ENCODE measurements around the gene SIRT5. TPM values are rescaled to one million over a fixed set of nuclear protein-coding genes. Genes with fewer than 3 reads are reported as not detected.

Gene SIRT5
- total and polyA plus RNA-seq, 4 donors = 5.9 to 11.3 (median 8.0) TPM

DNA sequence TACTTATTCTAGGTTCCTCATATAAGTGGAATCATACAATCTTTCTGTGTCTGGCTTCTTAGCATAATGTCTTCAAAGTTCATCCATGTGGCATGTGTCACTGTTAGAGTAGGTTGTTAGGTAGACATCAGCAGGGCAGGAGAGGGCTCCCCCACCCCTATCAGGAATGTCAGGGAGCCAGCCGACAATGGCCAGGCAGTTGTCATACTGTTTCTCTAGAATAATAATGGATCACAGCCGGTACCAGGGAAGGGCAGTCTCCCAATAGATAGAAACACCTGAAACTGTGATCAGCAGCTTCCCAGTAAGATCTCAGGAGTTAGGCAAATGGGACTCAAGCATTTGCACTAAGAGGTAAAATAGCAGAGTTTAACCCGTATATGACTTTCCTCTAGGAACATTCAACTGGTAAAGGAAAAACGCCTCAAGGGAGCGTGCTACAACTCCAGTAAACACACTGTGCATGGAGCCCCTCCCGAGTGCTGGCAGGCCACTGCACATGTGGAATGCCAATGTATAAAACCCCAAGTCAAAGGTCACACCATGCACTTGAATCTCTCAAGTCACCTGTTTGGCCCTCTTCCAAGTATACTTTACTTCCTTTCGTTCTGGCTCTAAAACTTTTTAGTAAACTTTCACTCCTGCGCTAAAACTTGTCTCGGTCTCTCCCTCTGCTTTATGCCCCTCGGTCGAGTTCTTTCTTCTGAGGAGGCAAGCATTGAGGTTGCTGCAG, 29.8 kb upstream of the SIRT5 start:
- H3K9ac ChIP-seq (ENCODE audit: insufficient read depth in 1 of 2, low read length in 2 of 2) = no peak overlapping the region
- H3K4me1 ChIP-seq (ENCODE audit: control insufficient read depth in 5 of 5, insufficient read depth in 5 of 5, low read length in 5 of 5) = no peaks in the 10 kb centered on the region
- 88 to 90% methylated on average over 11 of the region's 11 CpGs for WGBS, 2 donors
- no peaks in the 10 kb centered on the region for H3K36me3 ChIP-seq (ENCODE audit: control insufficient read depth in 4 of 4, insufficient read depth in 4 of 4, low read length in 4 of 4)
- H3K27me3 ChIP-seq (ENCODE audit: control insufficient read depth in 3 of 3, insufficient read depth in 3 of 3, low read length in 2 of 3) = no peaks in the 10 kb centered on the region
- no peak overlapping the region for H3K4me3 ChIP-seq
- no peaks in the 10 kb centered on the region for H3K9me3 ChIP-seq (ENCODE audit: control insufficient read depth in 4 of 4, insufficient read depth in 3 of 4, low read length in 3 of 4)
- H3K27ac ChIP-seq (ENCODE audit: low read depth in 1 of 2, low read length in 1 of 2) = no peak overlapping the region
- no peak for ATAC-seq (ENCODE audit: insufficient read depth, low FRiP score)
- no peak for DNase-seq
- TF ChIP-seq, protein P1, sequence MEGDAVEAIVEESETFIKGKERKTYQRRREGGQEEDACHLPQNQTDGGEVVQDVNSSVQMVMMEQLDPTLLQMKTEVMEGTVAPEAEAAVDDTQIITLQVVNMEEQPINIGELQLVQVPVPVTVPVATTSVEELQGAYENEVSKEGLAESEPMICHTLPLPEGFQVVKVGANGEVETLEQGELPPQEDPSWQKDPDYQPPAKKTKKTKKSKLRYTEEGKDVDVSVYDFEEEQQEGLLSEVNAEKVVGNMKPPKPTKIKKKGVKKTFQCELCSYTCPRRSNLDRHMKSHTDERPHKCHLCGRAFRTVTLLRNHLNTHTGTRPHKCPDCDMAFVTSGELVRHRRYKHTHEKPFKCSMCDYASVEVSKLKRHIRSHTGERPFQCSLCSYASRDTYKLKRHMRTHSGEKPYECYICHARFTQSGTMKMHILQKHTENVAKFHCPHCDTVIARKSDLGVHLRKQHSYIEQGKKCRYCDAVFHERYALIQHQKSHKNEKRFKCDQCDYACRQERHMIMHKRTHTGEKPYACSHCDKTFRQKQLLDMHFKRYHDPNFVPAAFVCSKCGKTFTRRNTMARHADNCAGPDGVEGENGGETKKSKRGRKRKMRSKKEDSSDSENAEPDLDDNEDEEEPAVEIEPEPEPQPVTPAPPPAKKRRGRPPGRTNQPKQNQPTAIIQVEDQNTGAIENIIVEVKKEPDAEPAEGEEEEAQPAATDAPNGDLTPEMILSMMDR (IDR thresholded peaks at IDR 0.05; ENCODE audit: control extremely low read depth, extremely low read depth) = no peak

DNA sequence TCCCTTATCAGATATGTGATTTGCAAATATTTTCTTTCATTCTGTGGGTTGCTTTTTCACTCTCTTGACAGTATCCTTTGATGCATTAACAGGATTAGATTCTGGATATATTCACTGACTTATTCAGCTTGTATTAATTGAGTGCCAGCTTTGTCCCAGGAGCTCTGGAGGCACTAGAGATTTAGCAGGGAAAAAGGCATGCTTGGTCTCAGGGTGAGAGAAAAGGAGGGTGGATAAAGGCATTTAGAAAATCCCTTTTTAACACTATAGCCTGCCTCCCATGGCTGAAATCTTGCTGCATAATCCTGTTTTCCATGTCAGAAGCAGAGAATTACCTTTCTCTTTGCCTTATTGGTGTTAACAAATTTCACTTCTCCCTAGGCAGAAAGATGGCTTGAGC, 28.5 kb upstream of the SIRT5 start:
- TF ChIP-seq, protein P1 (IDR thresholded peaks at IDR 0.05; ENCODE audit: control extremely low read depth, extremely low read depth) = no peak
- no peaks in the 10 kb centered on the region for H3K9me3 ChIP-seq (ENCODE audit: control insufficient read depth in 4 of 4, insufficient read depth in 3 of 4, low read length in 3 of 4)

DNA sequence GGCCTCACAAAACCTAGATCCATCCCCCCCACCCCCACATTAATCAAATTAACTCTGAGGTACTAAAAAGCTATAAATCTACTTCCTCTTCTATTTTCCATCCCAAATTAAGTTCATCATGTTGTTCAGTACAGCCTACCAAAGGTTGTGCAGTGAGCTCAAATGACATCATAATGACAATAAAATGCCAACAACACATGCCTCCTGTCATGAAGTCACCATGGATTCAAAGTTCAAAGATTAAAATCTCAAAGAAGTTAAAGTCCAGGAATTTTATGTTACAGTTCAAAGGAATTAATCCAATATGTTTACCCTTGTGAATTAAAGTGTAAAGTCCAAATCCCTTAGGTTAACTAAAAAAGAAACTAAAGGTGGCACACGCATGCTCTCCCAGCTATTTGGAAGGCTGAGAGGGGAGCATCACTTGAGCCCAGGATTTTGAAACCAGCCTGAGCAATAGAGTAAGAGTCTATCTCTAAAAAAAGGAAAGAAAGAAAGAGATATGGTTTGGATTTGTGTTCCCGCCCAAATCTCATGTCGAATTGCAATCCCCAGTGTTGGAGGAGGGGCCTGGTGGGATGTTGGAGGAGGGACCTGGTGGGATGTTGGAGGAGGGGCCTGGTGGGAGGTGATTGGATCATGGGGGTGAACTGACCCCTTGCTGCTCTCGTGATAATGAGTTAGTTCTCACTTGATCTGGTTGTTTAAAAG, 25.7 kb upstream of the SIRT5 start:
- DNase-seq (no peak), ATAC-seq (ENCODE audit: insufficient read depth, low FRiP score) (no peak)
- Histone ChIP-seq H3K9ac (ENCODE audit: insufficient read depth in 1 of 2, low read length in 2 of 2) (no peak overlapping the region), H3K27me3 (ENCODE audit: control insufficient read depth in 3 of 3, insufficient read depth in 3 of 3, low read length in 2 of 3) (no peaks in the 10 kb centered on the region), H3K9me3 (ENCODE audit: control insufficient read depth in 4 of 4, insufficient read depth in 3 of 4, low read length in 3 of 4) (no peaks in the 10 kb centered on the region), H3K36me3 (ENCODE audit: control insufficient read depth in 4 of 4, insufficient read depth in 4 of 4, low read length in 4 of 4) (no peaks in the 10 kb centered on the region), H3K4me3 (no peak overlapping the region), H3K4me1 (ENCODE audit: control insufficient read depth in 5 of 5, insufficient read depth in 5 of 5, low read length in 5 of 5) (peaks cover 0 to under 1% (median 0%) of the 10 kb centered on the region in 5 donors), H3K27ac (ENCODE audit: low read depth in 1 of 2, low read length in 1 of 2) (no peak overlapping the region)
- TF ChIP-seq, protein P1 (IDR thresholded peaks at IDR 0.05; ENCODE audit: control extremely low read depth, extremely low read depth) = no peak
- 81 to 83% methylated on average over 4 of the region's 4 CpGs for WGBS, 2 donors

More for the DNA sequence above, 28.5 kb upstream of the SIRT5 start:
- Histone ChIP-seq H3K4me1 (ENCODE audit: control insufficient read depth in 5 of 5, insufficient read depth in 5 of 5, low read length in 5 of 5) (no peaks in the 10 kb centered on the region), H3K9ac (ENCODE audit: insufficient read depth in 1 of 2, low read length in 2 of 2) (no peak overlapping the region), H3K36me3 (ENCODE audit: control insufficient read depth in 4 of 4, insufficient read depth in 4 of 4, low read length in 4 of 4) (no peaks in the 10 kb centered on the region), H3K27me3 (ENCODE audit: control insufficient read depth in 3 of 3, insufficient read depth in 3 of 3, low read length in 2 of 3) (no peaks in the 10 kb centered on the region), H3K4me3 (no peak overlapping the region), H3K27ac (ENCODE audit: low read depth in 1 of 2, low read length in 1 of 2) (no peak overlapping the region)
- no peak for ATAC-seq (ENCODE audit: insufficient read depth, low FRiP score)
- DNase-seq = no peak

Data from lung (tissue), 12 donors.